ENCODE data around the gene GPR108.

GPR108 gene

GRCh38 chr19:6717441-6717971 is 19.9 kb downstream of the GPR108 start:
- ATAC-seq, result no peak
- no peak for TF ChIP-seq CREB5 (CRISPR knock-in tag; IDR thresholded peaks at IDR 0.05; ENCODE audit: low read depth)
- TF ChIP-seq SNAI2 (CRISPR knock-in tag; IDR thresholded peaks at IDR 0.05), result no peak
- no peak for TF ChIP-seq TOX (CRISPR knock-in tag; IDR thresholded peaks at IDR 0.05; ENCODE audit: borderline replicate concordance)
- TF ChIP-seq ARNTL (CRISPR knock-in tag; IDR thresholded peaks at IDR 0.05; ENCODE audit: borderline replicate concordance, low read depth), result no peak
- TF ChIP-seq PATZ1 (CRISPR knock-in tag; IDR thresholded peaks at IDR 0.05; ENCODE audit: borderline replicate concordance), result no peak
- no peak for TF ChIP-seq CSRNP3 (CRISPR knock-in tag; IDR thresholded peaks at IDR 0.05)
- TF ChIP-seq ZNF565 (CRISPR knock-in tag; conservative IDR thresholded peaks at IDR 0.05; ENCODE audit: low read depth), result no peak
- TF ChIP-seq ZC3H10 (CRISPR knock-in tag; IDR thresholded peaks at IDR 0.05), result no peak
- no peak for TF ChIP-seq POU6F1 (CRISPR knock-in tag; IDR thresholded peaks at IDR 0.05; ENCODE audit: borderline replicate concordance, low read depth)
- TF ChIP-seq ZNF70 (CRISPR knock-in tag; IDR thresholded peaks at IDR 0.05), result no peak

- no peak for ATAC-seq
- TF ChIP-seq CSRNP3 (CRISPR knock-in tag; IDR thresholded peaks at IDR 0.05) (no peak), ZFP30 (CRISPR knock-in tag; IDR thresholded peaks at IDR 0.05) (no peak), ISL1 (CRISPR knock-in tag; IDR thresholded peaks at IDR 0.05) (no peak), CSDC2 (CRISPR knock-in tag; IDR thresholded peaks at IDR 0.05) (no peak), GLIS3 (CRISPR knock-in tag; IDR thresholded peaks at IDR 0.05) (no peak), TSHZ2 (CRISPR knock-in tag; IDR thresholded peaks at IDR 0.05) (no peak)
Observed at GRCh38 chr19:6717036-6717435, 20.3 kb downstream of the GPR108 start.

GRCh38 chr19:6716610-6716970 is 20.8 kb downstream of the GPR108 start:
- ATAC-seq, result no peak
- no peak for TF ChIP-seq TSHZ2 (CRISPR knock-in tag; IDR thresholded peaks at IDR 0.05)
- TF ChIP-seq OSR1 (CRISPR knock-in tag; IDR thresholded peaks at IDR 0.05), result no peak
- TF ChIP-seq ESRRG (CRISPR knock-in tag; IDR thresholded peaks at IDR 0.05), result no peak
- TF ChIP-seq PATZ1 (CRISPR knock-in tag; IDR thresholded peaks at IDR 0.05; ENCODE audit: borderline replicate concordance), result no peak
- no peak for TF ChIP-seq ZNF565 (CRISPR knock-in tag; conservative IDR thresholded peaks at IDR 0.05; ENCODE audit: low read depth)
- no peak for TF ChIP-seq PPARA (CRISPR knock-in tag; IDR thresholded peaks at IDR 0.05; ENCODE audit: borderline replicate concordance)
- TF ChIP-seq ZFP3 (CRISPR knock-in tag; IDR thresholded peaks at IDR 0.05), result no peak
- no peak for TF ChIP-seq TCF4 (CRISPR knock-in tag; IDR thresholded peaks at IDR 0.05; ENCODE audit: borderline replicate concordance)
- TF ChIP-seq CSDC2 (CRISPR knock-in tag; IDR thresholded peaks at IDR 0.05), result no peak
- no peak for TF ChIP-seq ZFP30 (CRISPR knock-in tag; IDR thresholded peaks at IDR 0.05)
- TF ChIP-seq GLIS3 (CRISPR knock-in tag; IDR thresholded peaks at IDR 0.05), result no peak
- TF ChIP-seq RARB (CRISPR knock-in tag; IDR thresholded peaks at IDR 0.05), result no peak

All from SK-N-SH treated with all-trans-retinoic acid at 6 μM for 48 hours (cell line).